Upper lobe of right lung (tissue), 1 donor: ENCODE measurements around the gene UBAP2. TPM values are rescaled to one million over a fixed set of nuclear protein-coding genes. Genes with fewer than 3 reads are reported as not detected.
A peak's percentile ranks its signal among the peaks of the same experiment; 100 is the strongest.

Source experiments
- ATAC-seq: fragments of 200-7000 bp; cut with Tn5 transposase; one replicate; pipeline ENCODE4 v1.9.1; 2020; ENCODE audit warnings: mild to moderate bottlenecking, moderate library complexity
- DNase-seq: peaks from one replicate; pipeline ENCODE4 v3.0.0-alpha.2; 2020
- H3K27ac ChIP-seq: fragments of 200-600 bp; one replicate; pipeline ENCODE4 v1.8.0; 2022
- H3K27me3 ChIP-seq: fragments of 200-600 bp; one replicate; pipeline ENCODE4 v1.8.0; 2022; ENCODE audit warnings: mild to moderate bottlenecking
- H3K36me3 ChIP-seq: fragments of 200-600 bp; one replicate; pipeline ENCODE4 v1.8.0; 2022
- H3K4me1 ChIP-seq: fragments of 200-600 bp; one replicate; pipeline ENCODE4 v1.8.0; 2022
- H3K4me3 ChIP-seq: fragments of 200-600 bp; one replicate; pipeline ENCODE4 v1.8.0; 2022; ENCODE audit warnings: mild to moderate bottlenecking
- H3K9me3 ChIP-seq: fragments of 200-600 bp; one replicate; pipeline ENCODE4 v1.8.0; 2022
- intact Hi-C: fragments of 100-400 bp; cut with DNase I; formaldehyde crosslinking; loops from one replicate; pipeline ENCODE4 v1.11.0; 2022
- total RNA-seq: library from RNA; stranded (reverse); fragmentation: NEBNext Ultra II Directional; extraction: Animal tissue kit (Norgen Biotek cat#: 25700); gene quantifications from one replicate; pipeline ENCODE4 v1.2.1, GENCODE V29; 2021
- TF ChIP-seq, protein P1 (sequence below): fragments of 200-600 bp; IDR thresholded peaks from one replicate; pipeline ENCODE4 v1.8.0; 2022; ENCODE audit warnings: antibody characterized with exemption
- donor health status: DM: no; HTN: yes; CAD: no; lungs with severe emphysema.

The UBAP2 gene
- total RNA-seq, 1 donor from 2014 or later = 36.2 TPM

DNA sequence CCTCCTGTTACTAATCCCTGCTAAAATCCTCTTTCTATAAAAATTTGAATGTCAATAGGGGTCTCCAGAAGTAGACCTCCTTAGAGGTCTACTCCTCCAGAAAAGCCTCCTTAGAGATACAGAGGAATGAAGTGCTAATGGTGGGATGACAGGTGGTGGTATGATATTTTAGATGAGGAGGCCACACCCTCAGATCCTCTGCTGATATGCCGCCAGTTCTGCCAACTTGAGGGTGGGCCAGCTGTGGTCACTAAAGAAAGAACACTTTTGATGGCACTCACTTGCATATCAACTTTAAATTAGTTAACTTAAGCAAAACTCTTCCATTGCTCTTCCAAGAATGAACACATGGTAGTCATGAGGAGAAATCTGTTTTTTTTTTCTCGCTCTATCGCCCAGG, 16.9 kb upstream of the UBAP2 start:
- TF ChIP-seq, protein P1, sequence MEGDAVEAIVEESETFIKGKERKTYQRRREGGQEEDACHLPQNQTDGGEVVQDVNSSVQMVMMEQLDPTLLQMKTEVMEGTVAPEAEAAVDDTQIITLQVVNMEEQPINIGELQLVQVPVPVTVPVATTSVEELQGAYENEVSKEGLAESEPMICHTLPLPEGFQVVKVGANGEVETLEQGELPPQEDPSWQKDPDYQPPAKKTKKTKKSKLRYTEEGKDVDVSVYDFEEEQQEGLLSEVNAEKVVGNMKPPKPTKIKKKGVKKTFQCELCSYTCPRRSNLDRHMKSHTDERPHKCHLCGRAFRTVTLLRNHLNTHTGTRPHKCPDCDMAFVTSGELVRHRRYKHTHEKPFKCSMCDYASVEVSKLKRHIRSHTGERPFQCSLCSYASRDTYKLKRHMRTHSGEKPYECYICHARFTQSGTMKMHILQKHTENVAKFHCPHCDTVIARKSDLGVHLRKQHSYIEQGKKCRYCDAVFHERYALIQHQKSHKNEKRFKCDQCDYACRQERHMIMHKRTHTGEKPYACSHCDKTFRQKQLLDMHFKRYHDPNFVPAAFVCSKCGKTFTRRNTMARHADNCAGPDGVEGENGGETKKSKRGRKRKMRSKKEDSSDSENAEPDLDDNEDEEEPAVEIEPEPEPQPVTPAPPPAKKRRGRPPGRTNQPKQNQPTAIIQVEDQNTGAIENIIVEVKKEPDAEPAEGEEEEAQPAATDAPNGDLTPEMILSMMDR = no peak
- no peak for ATAC-seq
- intact Hi-C loops = no loop called here
- Histone ChIP-seq H3K9me3 (no peaks in the 10 kb centered on the region), H3K4me1 (no peaks in the 10 kb centered on the region), H3K36me3 (no peaks in the 10 kb centered on the region), H3K4me3 (no peak overlapping the region), H3K27ac (no peak overlapping the region), H3K27me3 (no peaks in the 10 kb centered on the region)
- DNase-seq = no peak

DNA sequence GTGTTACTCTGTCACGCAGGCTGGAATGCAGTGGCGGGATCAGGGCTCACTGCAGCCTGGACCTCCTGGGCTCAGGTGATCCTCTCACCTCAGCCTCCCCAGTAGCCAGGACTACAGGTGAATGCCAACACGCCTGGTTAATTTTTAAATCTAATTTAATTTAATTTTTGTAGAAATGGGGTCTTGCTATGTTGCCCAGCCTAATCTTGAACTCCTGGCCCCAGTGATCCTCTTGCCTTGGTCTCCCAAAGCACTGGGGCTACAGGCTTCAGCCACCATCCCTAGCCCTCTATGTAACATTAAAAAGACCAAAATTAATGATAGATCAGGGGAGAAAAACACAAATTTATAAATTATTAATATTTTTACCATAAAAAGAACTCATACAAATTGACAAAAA, 11.3 kb upstream of the UBAP2 start:
- ATAC-seq (no peak), DNase-seq (no peak)
- Histone ChIP-seq H3K4me1 (no peaks in the 10 kb centered on the region), H3K9me3 (no peaks in the 10 kb centered on the region), H3K4me3 (no peak overlapping the region), H3K36me3 (no peaks in the 10 kb centered on the region), H3K27ac (no peak overlapping the region), H3K27me3 (no peaks in the 10 kb centered on the region)
- TF ChIP-seq, protein P1 = no peak
- intact Hi-C loops = no loop called here

DNA sequence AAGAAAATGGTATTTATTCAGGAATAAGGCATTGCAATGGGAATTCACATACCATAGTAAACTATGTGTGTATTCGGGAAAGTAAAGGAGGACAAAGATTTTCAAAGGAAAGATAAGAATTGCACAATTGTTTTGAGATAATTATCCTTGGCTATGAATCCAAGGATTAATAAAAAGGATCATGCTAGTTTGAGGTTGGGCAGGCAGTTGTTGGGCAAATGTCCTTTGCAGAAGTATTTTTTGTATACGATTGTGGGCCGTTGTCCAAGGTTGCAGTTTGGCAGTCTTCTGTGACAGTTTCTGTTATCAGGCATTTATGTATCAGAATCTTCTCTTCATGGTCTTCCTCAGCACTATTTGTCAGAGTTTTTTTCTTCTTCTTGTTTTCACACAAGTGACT, 10.6 kb upstream of the UBAP2 start:
- no peaks in the 10 kb centered on the region for H3K9me3 ChIP-seq
- H3K27me3 ChIP-seq = no peaks in the 10 kb centered on the region
- no peak overlapping the region for H3K4me3 ChIP-seq
- ATAC-seq (no peak), DNase-seq (no peak)
- no peaks in the 10 kb centered on the region for H3K4me1 ChIP-seq
- H3K27ac ChIP-seq = no peak overlapping the region
- intact Hi-C loops = no loop called here
- H3K36me3 ChIP-seq = no peaks in the 10 kb centered on the region
- TF ChIP-seq, protein P1 = no peak

DNA sequence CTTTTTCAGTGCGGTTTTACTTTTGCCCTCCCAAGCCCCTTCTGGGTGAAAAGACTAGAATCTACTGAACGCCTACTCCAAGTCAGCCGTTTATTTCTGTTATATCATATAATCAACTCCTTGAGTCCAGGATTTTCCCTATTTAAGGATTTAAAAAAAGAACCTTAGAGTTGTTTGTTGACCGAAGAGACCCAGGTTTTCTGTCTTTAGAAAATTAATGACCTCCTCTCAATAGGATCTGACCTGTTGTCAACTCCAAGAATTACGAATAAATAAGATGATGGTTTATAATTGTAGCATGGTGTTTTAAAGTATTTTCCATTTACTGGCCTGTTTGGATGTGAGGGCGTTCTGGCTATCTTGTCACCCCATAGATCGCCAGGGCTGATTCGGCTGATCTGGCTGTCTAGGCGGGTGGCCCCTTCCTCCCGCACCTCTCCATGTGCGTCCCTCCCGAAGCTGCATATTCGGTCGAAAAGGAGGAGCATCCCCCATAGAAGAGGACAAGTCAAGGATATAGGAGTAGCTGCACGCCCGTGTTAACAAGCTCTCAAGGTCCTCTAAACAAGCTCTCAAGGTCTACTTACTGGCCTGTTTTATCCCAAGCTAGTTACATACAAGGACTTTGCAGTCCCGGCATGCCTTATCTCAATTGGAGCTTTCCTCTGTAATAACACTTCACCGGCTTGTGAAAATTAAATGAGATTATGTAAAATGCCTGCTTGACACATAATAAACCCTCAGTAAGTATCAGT, 1.1 kb upstream of the UBAP2 start:
- no peaks in the 10 kb centered on the region for H3K27me3 ChIP-seq
- no peak for ATAC-seq

DNA sequence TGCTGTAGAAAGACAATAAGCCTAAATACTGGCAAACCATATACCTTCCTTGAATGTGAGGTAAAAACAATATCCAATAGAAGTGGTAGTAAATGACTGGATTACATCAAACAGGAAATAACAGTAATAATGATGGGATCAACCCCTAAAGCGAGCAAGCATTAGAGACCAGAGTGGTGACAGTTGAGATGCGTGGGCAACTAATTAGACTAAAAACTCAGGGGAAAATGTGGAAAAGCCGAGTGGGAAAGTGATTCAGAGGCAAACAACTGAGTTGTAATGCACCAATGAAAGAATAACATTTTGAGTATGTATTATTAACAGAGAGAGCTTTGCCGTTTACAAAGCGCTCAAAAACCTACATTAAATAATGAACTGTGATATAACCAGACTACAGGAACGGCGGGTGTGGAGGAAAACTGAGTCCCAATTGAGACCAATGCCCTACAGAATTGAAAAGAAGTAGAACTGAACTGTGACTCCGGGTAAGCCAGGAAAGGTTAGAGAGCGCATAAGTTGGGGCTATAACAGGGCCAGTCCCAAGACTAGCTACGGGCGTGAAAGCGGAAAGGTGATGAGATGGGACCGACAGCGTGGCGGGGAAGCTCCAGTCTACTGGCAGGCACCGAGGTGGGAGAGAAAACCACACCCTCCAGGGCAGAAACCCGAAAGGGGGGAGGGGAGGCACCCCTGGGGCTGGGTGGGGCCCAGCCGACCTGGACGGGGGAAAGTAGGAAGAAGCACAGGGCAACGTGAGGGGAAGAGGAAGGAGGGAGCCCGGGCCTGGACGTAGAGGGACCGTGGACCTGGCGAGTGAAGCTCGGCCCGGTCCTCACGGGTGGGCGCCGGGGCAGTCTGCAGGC, 592 bp downstream of the UBAP2 start:
- ATAC-seq = peak; percentile 50
- DNase-seq = peak; percentile 77
- TF ChIP-seq, protein P1 = no peak
- peak overlapping the region; percentile 97 for H3K27ac ChIP-seq
- intact Hi-C loops = no loop called here
- peaks cover 23% of the 10 kb centered on the region for H3K4me1 ChIP-seq
- H3K9me3 ChIP-seq = no peaks in the 10 kb centered on the region
- peak overlapping the region; percentile 79 for H3K4me3 ChIP-seq
- no peaks in the 10 kb centered on the region for H3K27me3 ChIP-seq
- H3K36me3 ChIP-seq = no peaks in the 10 kb centered on the region

More for the DNA sequence above, 1.1 kb upstream of the UBAP2 start:
- no peak for DNase-seq
- intact Hi-C loops = no loop called here
- H3K4me3 ChIP-seq = peak overlapping the region; percentile 79
- TF ChIP-seq, protein P1 = no peak
- peak overlapping the region; percentile 97 for H3K27ac ChIP-seq
- H3K4me1 ChIP-seq = peaks cover 23% of the 10 kb centered on the region
- no peaks in the 10 kb centered on the region for H3K36me3 ChIP-seq
- no peaks in the 10 kb centered on the region for H3K9me3 ChIP-seq
